Measurements from ENCODE around the gene ARL5C. TPM values are rescaled to one million over a fixed set of nuclear protein-coding genes. Genes with fewer than 3 reads are reported as not detected.

ARL5C gene
- total RNA-seq, 4 donors from 2014 or later: not detected

DNA sequence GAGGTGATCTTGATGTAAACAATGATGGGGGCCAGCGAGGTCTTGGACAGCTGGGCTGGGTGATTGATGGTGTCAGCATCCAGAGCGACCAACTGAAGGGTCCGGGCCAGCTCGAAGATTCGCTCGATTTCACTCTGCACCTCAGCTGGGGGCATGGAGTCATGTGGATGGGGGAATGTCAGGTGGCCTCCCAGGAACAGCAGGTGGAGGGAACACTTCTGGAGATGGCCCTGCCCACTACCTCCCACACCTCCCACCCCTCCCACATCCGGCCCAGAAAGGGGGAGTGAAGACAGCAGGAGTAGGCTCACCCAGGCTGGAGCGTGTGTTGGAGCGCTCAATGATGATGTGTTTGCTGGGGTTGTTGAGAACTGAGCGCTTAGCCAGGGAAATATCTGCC lies 17.8 kb upstream of the ARL5C start:
- ATAC-seq (ENCODE audit: low FRiP score): no peak

DNA sequence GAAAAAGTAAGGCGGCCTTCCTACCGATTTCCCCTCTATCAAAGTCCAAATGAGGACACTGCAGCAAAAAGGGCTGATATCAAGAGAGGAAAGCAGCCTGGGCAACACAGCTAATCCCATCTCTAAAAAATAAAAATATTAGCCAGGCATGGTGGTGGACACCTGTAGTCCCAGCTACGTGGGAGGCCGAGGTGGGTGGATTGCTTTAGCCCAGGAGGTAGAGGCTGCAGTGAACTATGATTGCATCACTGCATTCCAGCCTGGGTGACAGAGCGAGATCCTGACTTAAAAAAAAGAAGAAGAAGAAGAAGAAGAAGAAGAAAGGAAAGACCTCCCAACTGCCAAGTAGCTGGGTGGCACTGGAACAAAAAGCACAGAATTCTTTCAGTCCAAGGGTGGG lies 17.1 kb upstream of the ARL5C start:
- ATAC-seq (ENCODE audit: low FRiP score): no peak
- DNase-seq (ENCODE audit: low spot score): no peak
- TF ChIP-seq, protein P1, sequence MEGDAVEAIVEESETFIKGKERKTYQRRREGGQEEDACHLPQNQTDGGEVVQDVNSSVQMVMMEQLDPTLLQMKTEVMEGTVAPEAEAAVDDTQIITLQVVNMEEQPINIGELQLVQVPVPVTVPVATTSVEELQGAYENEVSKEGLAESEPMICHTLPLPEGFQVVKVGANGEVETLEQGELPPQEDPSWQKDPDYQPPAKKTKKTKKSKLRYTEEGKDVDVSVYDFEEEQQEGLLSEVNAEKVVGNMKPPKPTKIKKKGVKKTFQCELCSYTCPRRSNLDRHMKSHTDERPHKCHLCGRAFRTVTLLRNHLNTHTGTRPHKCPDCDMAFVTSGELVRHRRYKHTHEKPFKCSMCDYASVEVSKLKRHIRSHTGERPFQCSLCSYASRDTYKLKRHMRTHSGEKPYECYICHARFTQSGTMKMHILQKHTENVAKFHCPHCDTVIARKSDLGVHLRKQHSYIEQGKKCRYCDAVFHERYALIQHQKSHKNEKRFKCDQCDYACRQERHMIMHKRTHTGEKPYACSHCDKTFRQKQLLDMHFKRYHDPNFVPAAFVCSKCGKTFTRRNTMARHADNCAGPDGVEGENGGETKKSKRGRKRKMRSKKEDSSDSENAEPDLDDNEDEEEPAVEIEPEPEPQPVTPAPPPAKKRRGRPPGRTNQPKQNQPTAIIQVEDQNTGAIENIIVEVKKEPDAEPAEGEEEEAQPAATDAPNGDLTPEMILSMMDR (IDR thresholded peaks at IDR 0.05): no peak

More for the DNA sequence above, 17.8 kb upstream of the ARL5C start:
- DNase-seq (ENCODE audit: low spot score): no peak
- TF ChIP-seq, protein P1 (IDR thresholded peaks at IDR 0.05): no peak

DNA sequence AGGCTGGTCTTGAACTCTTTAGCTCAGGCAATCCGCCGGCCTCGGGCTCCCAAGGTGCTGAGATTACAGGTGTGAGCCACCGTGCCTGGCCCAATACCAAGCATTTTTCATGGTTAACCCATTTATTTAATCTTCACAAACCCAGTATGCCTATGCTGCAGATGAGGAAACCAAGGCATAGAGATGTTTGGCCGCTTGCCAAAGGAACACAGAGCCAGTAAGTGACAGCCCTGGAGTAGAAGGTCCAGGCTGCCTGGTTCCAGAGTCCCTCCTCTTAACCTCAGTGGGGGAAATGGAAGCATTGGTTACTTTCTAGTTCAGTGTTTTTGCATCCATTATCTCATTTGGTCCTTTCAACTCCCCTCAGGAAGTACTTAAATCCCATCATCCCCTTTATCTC lies 15.3 kb upstream of the ARL5C start:
- no peak for ATAC-seq (ENCODE audit: low FRiP score)
- TF ChIP-seq, protein P1 (IDR thresholded peaks at IDR 0.05): no peak
- DNase-seq (ENCODE audit: low spot score): no peak

DNA sequence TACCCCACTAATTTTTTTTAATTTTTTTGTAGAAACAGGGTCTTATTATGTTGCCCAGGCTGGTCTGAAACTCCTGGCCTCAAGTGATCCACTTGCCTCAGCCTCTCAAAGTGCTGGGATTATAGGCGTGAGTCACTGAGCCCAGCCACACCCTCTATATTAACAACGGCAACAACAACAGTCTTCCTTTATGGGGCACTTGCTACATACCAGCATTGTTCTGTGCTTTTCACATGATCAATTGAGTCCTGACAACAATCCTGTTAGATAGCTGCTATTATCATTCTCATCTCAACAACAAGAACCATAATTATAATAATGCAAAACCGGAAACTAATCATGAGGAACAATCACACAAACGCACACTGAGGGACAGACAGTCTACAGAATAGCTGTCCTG lies 12.6 kb upstream of the ARL5C start:
- ATAC-seq (ENCODE audit: low FRiP score) (no peak), DNase-seq (ENCODE audit: low spot score) (no peak)
- TF ChIP-seq, protein P1 (IDR thresholded peaks at IDR 0.05): no peak

DNA sequence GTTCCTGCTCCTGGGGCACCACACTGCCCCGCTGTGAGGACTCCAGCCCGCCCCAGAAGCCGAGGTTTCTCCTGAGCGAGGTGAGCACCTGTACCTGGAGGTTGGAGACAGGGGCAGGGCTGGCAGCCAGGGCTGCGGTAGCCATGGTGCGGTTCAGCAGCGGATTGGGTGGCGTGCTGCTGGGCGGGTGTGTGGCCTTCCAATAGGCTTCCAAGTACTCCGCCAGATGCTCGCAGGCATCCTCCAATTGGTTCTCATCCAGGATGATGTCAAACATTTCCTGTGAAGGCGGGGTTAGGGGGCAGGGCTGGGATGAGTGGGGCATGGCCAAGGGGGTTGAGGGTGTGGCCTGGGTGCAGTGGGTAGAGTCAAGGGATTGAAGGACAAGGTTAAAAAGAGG lies 11.3 kb upstream of the ARL5C start:
- TF ChIP-seq, protein P1 (IDR thresholded peaks at IDR 0.05): no peak
- no peak for DNase-seq (ENCODE audit: low spot score)
- no peak for ATAC-seq (ENCODE audit: low FRiP score)

DNA sequence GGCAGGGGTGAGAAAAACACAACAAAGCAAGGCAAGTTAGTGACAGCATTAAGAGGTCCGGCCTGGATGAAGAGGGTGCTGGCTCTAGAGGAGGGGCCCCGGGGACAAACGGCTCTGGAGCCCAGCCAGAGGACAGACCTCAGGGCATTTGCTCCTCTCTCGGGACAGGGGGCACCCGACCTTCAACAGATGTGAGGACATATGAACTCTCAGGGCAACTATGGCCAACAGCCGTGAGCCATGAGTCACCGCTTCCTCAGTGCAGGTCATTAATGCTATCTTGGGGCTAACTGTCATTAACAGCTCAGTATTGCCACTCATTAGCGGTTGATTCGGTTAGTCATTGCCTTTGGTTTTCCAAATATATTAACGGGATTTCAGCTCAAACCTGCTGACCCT lies 9.7 kb upstream of the ARL5C start:
- ATAC-seq (ENCODE audit: low FRiP score) (no peak), DNase-seq (ENCODE audit: low spot score) (no peak)
- TF ChIP-seq, protein P1 (IDR thresholded peaks at IDR 0.05): no peak

DNA sequence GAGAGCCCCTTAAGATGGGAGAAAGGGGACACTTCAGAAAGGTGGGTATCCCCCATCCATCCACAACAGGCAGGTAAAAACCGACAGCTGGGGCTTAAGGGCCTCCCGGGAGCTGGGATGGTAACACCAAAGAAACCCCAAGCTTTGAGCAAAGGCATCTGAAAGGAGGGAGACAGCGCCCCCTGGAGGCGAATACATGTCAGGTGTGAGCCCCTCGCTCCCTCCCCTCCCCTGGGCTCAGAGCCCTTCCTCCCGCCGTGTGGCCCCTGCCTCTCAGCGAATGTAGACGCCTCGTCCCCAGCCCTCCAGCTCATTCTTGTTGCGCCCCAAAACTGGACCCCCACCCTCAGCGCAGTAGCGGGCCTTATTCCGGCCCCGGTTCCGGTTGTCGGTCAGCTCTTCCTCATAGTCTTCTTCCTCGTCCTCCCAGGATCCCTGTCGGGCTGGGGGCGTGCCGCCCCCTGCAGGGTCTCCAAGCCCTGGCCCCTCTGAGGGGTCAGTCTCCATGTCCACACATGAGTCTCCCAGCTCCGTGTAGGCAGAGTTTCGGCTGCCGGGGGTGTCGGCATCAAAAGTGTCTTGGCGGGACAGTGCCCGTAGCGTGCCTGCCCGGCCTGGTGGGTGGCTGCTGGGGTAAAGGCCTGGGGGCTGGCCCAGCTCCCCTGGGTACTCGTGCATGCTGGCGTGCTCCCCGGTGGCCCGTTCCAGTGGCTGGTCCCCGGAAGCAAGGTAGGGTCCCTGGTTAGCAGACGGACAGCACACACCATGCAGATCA lies 9.1 kb upstream of the ARL5C start:
- TF ChIP-seq, protein P1 (IDR thresholded peaks at IDR 0.05): peak in 2 of 3 donors; percentile 12 to 37
- DNase-seq (ENCODE audit: low spot score): peak; percentile 60
- ATAC-seq (ENCODE audit: low FRiP score): no peak

All from omental fat pad (tissue), 4 donors.